HG03108 (cell line): ENCODE measurements around the gene XPNPEP2.
"Not testable (repeated sequence)": the region's sequence is repeated elsewhere in the genome, so short reads cannot be mapped to it uniquely, and the experiment has no call there.

Experiments
- ATAC-seq: cut with Tn5 transposase; IDR thresholded peaks from one replicate; pipeline ENCODE4 v1.9.1; 2021; ENCODE audit warnings: moderate library complexity; ENCODE audit not compliant: unreplicated experiment

The XPNPEP2 gene

DNA sequence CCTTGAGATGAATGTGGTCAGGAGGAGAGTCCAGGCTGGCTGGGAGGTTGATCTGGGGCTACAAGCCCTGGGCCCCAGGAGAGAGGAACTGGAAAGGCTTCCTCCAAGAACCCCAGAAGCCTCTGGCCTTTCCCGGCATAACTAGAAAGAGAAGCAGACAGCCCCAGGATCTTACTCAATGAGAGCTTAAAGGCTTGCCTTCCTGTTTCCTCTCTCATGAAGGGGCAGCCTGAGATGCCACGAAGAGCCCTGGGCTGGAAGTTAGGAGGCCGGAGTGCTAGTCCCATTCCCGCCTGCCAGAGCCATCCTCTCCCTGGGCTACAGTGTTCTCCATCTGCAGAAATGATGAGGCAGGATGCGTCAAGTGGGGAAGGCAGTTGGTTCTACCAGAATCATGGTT is 20.1 kb upstream of the XPNPEP2 start:
- no peak for ATAC-seq

DNA sequence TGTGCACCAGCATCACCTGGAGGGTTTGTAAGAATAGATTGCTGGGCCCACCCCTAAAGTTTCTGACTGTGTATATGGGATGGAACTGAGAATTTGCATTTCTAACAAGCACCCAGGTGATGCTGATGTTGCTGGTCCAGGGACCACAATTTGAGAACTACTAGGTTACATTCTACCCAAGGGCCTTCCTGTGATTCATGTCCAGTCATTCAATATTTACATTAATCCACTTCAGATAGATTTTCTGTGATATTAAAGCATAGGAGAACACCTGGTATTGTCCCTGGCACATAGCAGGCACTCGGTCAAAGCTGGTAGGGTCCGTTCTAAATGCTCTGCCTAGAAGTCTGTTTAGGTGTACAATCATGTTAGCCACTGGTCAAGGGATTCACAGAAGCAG is 19.5 kb upstream of the XPNPEP2 start:
- no peak for ATAC-seq

DNA sequence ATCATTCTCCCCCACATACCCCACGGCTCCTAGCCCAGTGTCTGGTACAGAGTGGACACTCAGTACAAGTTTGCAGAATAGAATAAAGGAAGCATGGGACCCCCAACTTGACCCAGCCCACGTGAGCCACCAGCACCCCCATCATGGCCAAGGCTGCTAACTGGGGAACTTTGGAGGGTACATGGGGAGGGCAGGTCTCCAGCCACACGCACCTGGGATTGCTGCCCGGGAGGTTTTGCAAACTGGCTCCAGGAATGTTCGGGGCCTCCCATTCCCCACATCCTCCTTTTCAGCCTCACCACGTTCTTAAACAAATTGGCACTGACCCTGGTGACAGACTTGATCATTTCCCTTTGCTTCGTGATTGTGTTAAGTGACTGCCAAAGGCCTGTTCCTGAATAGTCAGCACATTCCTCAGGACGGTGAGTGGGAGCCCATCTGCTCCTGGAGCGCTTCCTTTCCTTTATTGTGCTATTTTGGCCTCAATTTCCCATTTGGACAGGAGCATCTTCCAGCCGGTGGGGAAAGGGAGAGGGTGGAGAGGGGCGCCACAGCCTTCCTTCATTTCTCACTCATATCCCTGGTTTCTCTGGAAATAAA is 18.7 kb upstream of the XPNPEP2 start:
- no peak for ATAC-seq

DNA sequence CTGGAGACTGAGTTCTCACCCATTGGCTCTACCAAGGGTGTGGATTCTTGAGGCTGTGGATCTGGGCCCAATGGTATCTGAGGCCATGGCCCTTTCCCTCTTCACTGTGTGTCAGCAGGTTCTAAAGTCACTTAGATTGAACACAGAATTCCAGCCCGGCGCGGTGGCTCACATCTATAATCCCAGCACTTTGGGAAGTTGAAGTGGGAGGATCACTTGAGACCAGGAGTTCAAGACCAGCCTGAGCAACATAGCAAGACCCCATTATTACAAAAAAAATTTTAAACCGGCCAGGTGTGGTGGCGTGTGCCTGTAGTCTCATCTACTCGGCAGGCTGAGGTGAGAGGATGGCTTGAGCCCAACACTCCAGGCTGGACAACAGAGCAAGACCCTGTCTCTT is 18.0 kb upstream of the XPNPEP2 start:
- ATAC-seq = no peak

DNA sequence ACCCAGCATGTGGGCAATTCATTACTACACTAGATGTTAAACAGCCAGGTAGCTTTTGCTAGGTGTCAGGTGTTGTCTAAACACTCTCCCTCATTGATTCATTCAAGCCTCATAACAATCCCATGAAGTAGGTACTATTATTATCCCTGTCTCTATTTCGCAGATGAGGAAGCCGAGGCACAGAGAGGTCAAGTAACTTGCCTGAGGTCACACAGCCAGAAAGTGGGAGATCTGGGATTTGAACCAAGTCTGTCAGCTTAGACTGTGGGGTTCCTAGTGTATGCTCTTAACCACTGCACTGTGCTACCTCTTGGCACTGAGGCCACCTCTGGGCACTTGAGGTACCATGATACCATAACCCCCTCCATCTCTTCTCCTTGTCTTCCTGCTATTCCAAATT is 17.4 kb upstream of the XPNPEP2 start:
- no peak for ATAC-seq

DNA sequence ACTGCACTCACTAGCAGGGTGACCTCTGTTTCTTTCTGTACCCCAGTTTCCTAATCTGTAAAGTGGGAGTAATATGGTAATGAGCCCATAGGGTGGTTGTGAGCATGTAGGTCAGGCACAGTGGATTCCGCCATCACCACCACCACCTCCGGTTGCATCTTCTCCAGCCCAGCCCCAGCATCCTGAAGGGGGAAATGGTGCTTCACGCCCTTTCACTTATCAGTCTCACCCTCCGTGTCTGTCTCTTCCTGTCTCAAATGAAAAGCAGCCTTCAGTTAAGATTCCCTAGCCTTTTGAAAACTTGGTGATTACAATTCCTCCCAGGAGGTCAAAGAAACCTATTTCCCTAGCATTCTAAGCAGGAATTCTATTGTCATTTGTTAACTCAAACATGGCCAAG is 16.9 kb upstream of the XPNPEP2 start:
- ATAC-seq = no peak

DNA sequence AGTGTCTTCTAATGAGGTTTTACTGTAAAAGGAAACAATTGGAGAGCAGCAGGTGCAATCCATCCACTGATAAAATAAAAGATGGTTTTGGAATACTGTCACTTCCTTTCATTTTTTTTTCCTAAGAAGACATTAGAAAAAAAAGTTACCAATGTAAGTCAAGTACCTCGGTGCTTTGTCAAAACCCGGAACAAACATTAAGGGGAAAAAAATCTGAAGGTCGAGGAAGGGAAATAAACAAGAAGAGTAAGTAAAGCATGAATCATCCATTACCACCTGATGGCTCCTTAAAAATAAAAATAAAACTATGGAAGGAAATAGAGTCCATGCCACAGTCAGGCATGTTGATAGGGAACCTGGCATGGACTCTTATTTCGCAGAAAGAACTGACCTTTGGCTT is 15.3 kb upstream of the XPNPEP2 start:
- ATAC-seq = no peak

DNA sequence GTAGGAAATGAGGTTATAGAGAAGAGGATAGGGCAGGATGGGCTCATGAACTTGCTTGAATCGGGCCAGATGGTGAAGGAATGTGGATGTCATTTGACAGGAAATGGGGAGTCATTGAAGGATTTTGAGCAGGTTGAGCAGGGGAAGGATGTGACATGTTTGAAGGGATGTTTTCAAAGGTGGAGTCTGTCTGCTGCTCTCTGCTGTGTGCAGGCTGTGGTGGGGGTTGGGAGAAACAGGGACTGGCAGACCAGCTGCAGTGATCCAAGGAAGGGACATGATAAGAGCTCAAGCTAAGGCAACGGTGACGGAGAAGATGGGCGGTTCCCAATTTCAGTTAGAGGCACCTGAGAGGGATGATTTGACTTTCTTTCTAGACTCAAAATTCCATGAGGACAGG is 14.0 kb upstream of the XPNPEP2 start:
- no peak for ATAC-seq

DNA sequence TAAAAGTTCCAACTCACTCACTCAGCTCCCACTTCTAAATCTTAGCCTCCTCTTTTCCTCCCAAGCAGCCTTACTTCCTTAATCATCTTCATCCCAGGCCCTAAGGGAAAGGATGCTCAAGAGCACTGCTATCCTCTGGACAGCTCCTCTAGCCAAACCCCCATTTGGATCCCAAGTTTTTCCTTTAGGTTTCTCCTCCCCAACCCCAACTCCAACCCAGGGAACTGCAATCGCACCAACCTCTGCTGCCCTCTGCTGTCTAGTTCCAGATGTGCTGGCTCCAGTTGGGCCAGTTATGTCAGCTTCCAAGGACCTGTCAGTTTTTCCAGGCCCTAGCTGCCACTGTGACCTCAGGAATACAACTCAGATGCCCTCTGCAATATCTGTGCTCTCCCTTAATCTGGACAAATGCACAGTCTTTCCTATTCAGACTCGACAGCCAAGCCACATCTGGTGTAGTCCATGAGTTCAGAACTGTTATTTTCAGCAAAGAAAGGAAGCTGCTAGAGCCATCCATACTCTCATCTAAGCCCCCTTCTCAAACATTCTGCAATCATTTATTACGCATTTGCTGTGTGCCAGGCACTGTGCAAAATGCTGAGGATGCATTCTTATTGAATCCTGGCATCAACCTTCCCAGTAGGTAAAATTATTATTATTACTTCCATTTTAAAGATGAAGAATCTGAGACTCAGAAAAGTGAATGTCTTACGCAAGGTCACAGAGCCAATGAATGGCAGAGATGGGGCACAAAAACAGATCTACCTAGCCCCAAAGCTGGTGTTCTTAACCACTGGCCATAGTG is 12.3 kb upstream of the XPNPEP2 start:
- ATAC-seq = no peak

DNA sequence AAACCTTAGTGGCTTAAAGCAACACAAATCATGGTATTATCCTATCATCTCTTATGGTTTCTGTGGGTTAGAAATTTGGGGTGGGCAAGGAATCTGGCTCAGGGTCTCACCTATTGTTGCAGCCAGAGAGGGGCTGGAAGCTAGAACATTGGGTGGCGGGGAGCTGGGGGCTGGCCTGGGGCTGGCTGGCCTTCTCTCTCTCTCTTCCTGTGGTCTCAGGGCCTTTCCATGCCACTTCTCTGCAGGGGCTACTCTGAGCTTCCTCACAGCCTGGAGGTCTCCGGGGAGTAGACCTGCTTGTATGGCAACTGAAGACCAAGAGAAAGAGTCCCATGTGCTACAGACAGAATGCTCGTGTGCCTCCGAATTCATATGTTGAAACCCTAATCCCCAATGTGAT is 10.7 kb upstream of the XPNPEP2 start:
- no peak for ATAC-seq

DNA sequence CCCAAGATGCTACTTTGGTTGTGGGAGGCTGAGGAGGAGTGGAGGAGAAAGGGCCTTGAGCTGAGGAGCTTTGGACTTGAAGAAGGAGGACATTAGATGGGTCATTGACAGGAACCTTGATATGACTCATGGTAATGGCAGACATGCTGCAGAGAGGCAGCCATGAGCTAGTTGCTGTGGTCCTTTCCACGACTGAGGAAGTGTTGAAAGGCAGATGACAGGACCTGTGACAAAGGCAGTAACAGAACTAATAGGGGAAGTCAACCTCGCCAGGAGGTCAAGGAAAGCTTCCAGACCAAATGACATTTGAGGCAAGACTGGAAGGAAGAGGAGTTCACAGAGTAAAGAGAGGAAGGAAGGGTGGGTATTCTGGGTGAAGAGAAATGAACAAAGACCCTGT is 7.6 kb upstream of the XPNPEP2 start:
- no peak for ATAC-seq

DNA sequence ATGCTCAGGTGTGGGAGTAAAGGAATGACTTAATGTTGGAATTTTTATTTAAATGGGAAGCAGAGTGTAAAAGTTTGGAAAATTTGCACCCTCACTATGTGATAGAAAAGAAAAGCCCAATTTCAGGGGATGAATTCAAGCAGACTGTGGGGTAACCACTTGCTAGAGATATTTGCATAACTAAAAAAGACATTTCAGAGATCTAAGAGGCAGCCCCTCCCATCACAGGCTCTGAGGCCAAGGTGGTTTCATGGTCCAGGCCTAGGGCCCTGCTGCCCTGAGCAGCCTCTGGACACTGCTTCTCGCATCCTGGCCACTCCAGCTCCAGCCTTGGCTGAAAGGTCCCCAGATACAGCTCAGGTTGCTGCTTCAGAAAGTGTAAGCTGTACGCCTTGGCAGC is 5.9 kb upstream of the XPNPEP2 start:
- ATAC-seq = no peak

DNA sequence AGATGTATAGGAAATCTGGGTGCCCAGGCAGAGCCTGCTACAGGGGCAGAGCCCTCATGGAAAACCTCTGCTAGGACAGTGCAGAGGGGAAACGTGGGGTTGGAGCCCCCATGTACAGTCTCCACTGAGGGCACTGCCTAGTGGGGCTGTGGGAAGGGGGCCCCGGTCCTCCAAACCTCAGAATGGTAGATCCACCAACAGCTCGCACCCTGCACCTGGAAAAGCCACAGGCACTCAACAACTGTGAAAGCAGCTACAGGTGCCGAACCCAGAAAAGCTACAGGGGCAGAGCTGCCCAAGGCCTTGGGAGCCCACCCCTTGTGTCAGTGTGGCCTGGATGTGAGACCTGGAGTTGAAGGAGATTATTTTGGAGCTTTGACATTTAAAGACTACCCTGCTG is 5.4 kb upstream of the XPNPEP2 start:
- ATAC-seq = no peak

DNA sequence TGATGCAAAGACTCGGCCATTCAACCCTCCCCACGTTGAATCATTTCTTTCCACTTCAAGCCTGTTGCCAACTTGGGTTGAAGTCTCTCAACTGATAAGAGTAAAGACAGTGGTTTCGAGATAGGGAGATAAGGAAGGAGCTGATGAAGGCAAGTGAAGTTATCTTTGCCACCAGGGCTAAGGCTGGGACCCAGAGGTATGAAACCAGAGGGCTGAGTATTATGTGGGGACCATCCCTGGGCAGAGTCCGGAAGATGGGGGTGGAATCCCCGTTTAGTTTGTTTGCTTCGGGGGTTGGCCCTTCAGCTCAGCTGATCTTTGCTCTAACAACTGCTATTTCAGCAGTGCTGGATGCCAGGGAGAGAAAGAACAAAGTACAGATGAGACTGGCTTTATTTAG is 2.3 kb upstream of the XPNPEP2 start:
- ATAC-seq = no peak

DNA sequence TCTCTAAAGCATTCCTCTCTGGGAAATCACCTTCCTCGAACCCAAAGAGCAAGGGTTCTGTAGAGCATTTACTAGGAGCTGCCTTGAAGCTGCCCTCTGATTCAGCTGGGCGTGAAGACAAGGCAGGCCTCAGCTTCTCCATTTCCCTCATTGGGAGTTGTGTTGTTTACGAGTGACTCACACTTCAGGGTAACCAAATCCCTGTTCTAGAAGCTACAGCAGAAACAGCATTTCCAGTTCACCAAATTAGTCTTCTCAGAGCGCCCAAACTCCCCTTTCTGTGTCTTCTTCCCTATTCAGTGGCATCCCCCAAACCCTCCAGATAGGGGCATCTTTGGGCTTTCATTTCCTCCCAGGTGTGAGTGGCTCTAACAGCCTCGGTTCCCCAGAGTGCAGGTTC is 863 bp upstream of the XPNPEP2 start:
- no peak for ATAC-seq

DNA sequence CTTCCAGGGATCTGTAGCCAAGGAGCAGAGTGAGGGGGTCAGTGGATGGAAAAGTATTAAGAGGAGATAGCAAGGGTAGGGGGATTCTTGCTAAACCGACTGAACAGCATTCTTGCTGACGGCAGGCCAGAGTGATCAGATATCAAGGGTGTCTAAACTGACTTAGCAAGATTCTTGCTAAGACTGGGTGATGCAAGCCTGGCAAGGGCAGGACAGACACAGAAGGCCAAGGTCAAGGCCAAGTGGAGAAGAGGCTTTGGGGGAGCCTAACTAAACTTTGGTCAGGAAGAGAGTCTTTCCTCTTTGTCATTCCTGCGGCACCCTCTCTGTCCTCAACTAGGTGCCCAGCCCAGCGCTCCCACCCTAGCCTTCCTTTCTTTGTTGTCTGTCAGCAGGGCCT is 799 bp downstream of the XPNPEP2 start:
- no peak for ATAC-seq

DNA sequence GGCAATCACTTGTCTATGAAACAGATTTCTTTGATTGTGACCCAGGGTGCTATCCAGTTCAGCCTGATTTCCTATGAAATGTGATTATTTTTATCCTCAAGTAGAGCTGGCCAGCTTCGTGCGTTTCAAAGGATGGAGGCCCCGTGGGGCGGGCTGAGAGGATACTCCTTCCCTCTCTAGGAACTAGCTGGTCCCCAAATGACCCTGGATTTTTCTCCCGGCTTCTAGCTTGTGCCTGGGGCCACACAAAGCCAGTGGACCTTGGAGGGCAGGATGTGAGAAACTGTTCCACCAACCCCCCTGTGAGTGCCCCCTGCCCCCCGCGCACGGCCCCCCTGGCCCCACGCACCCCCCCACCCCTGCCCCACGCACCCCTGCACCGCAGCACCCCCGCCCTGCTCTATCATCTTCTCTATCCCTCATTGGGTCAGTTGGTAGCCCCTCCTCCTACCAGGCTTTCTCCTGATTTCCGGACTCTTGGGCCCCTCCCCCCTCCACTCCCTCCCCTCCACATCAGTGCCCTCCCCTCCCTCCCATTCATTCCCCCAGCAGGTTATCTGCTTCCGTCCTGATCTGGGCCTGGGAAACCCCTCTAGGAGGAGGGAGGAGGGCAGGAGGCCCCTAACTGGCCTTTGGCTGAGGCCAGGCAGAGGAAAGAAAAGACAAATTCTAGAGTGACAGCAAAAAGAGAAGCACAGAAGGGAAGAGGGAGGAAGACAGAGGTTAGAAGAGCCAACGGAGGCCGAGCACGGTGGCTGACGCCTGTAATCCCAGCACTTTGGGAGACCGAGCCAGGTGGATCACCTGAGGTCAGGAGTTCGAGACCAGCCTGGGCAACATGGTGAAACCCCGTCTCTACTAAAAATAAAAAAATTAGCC is 3.3 kb downstream of the XPNPEP2 start:
- ATAC-seq = no peak

DNA sequence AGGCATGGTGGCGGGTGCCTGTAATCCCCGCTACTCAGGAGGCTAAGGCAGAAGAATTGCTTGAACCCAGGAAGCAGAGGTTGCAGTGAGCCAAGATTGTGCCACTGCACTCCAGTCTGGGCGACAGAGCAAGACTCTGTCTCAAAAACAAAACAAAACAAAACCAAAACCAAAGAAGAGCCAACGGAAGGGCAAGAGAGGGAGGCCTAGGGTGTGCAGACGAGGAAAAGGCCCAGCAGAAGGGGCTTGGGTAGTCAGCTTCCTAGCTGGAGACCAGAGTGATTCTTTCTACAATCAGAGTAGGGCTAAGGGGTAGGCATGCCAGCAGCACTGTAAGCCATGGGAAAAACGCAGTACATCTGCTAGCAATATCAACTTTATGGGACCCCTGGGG is 4.0 kb downstream of the XPNPEP2 start:
- ATAC-seq = not testable (repeated sequence)

DNA sequence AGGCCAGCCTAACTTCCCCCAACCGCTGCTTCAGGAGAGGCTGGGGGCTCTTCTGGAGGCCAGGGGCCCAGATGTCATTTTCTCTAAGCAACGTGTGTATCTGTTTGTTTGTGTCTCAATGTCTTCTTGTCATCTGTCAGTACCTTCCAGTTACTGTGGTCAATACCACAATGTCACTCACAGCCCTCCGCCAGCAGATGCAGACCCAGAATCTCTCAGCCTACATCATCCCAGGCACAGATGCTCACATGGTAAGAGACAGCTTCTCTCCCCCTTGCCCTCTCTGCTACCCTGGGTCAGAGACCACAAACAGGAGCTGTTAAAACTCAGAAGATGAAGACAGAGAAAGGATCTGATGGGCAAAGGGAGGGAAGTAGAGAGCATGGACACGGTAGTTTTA is 5.0 kb downstream of the XPNPEP2 start:
- ATAC-seq = no peak

DNA sequence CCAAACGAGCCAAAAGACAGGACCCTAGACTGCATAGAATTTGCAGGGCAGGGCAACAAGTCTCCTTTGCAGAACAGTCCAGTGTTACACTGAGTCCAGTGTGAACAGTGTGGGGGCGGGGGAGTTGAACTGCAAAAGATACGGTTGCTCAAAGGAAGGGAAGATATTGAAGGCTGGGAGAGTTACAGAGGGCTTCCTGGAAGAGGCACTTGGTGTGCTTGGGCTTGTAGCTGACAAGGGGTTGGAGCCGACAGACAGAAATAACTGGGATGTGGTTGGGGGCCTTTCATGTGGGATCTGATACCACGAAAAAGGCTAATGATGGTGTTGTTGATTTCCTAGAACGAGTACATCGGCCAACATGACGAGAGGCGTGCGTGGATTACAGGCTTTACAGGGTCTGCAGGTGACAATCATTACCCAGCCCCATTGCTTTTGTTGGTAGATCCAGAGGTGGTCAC is 6.1 kb downstream of the XPNPEP2 start:
- ATAC-seq = no peak

DNA sequence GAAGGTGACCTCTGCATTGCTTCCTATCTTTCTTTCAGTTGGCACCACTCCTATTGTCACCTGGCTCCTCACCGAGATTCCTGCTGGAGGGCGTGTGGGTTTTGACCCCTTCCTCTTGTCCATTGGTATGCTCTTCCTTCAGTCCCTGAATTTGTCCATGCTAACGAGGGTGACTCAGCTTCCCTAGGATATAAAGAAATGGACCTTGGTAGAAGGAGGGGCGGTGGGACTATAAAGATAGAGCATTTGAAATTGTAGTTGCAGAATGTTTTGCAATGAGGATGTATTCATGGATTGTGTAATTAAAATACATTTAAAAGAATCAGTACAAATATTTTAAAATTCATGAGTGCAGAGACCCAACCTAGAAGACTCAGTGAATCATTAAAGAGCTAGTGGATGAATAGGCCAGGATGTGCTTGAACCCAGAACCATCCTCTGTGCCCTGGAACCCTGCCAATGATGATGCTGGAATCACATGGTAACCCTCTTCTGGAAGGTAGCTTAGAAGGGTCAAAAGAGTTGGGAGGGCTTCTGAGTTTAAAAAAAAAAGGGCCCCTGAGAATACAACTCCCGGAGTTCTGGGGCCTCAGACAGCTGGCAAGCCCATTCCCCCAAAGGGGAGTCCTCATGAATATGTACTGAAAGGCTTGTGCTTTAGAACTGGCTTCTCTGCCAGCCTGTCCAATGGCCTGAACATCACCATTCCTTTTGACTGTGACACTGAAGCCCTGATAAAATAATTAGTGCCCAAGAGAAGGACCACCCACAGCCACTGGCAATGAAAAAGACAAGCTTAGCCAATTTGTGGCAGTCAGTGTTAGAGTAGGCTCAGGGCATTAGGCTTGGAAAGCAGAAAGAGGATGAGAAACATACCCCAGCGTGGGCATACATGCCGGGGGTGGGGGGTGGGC is 8.0 kb downstream of the XPNPEP2 start:
- ATAC-seq = no peak
